Measurements from ENCODE around the gene NKPD1. TPM values are rescaled to one million over a fixed set of nuclear protein-coding genes. Genes with fewer than 3 reads are reported as not detected.
A peak's percentile ranks its signal among the peaks of the same experiment; 100 is the strongest.

Gene NKPD1
- total RNA-seq, 2 donors from 2014 or later, result not detected

GRCh38 chr19:45161738-45162607, 1.2 kb upstream of the NKPD1 start:
- no peaks in the 10 kb centered on the region for H3K36me3 ChIP-seq (replicated peaks in 1 of 2; ENCODE audit: insufficient read depth in 1 of 2, low read depth in 2 of 2)
- ATAC-seq (no peak), DNase-seq (peak in 3 of 4 donors; percentile 33 to 49 (median 37))
- H3K4me3 ChIP-seq, result no peak overlapping the region
- H3K27me3 ChIP-seq, result no peaks in the 10 kb centered on the region
- TF ChIP-seq CTCF (IDR thresholded peaks at IDR 0.05) (peak in 6 of 7 experiments; percentile 18 to 46 (median 34)), POLR2A (IDR thresholded peaks at IDR 0.05) (no peak)
- WGBS, 2 donors, result 40 to 73% methylated on average over 3 to 31 of the region's 32 CpGs
- H3K27ac ChIP-seq, result no peak overlapping the region
- peaks cover 15% of the 10 kb centered on the region for H3K4me1 ChIP-seq
- no peaks in the 10 kb centered on the region for H3K9me3 ChIP-seq
- intact Hi-C loops (cut with DNase I), result no loop called here

DNA sequence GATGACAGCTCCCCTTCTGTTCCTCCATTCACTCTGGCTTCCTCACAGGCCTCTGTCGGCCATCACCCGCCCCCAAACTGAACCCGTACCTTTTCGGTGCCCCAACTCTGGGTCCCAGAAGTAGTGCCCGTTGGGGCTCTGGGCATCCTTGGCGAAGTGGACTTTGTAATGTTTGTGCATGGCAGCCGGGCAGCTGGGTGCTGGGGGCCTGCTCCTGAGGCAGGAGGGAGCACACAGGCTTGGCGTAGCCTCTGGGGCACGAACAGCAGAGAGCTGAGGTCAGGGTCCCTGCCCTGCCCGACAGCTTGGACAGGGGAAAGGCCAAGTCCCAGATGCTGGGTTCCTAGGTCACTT, 834 bp downstream of the NKPD1 start:
- intact Hi-C loops (cut with DNase I), result no loop called here
- WGBS, 2 donors, result 70 to 71% methylated on average over 10 of the region's 10 CpGs
- no peaks in the 10 kb centered on the region for H3K9me3 ChIP-seq
- no peak overlapping the region for H3K27ac ChIP-seq
- no peak overlapping the region for H3K4me3 ChIP-seq
- H3K27me3 ChIP-seq, result no peaks in the 10 kb centered on the region
- DNase-seq, result no peak
- ATAC-seq, result no peak
- no peaks in the 10 kb centered on the region for H3K36me3 ChIP-seq (replicated peaks in 1 of 2; ENCODE audit: insufficient read depth in 1 of 2, low read depth in 2 of 2)
- TF ChIP-seq POLR2A (IDR thresholded peaks at IDR 0.05) (no peak), CTCF (IDR thresholded peaks at IDR 0.05) (no peak)
- peaks cover 15% of the 10 kb centered on the region for H3K4me1 ChIP-seq

DNA sequence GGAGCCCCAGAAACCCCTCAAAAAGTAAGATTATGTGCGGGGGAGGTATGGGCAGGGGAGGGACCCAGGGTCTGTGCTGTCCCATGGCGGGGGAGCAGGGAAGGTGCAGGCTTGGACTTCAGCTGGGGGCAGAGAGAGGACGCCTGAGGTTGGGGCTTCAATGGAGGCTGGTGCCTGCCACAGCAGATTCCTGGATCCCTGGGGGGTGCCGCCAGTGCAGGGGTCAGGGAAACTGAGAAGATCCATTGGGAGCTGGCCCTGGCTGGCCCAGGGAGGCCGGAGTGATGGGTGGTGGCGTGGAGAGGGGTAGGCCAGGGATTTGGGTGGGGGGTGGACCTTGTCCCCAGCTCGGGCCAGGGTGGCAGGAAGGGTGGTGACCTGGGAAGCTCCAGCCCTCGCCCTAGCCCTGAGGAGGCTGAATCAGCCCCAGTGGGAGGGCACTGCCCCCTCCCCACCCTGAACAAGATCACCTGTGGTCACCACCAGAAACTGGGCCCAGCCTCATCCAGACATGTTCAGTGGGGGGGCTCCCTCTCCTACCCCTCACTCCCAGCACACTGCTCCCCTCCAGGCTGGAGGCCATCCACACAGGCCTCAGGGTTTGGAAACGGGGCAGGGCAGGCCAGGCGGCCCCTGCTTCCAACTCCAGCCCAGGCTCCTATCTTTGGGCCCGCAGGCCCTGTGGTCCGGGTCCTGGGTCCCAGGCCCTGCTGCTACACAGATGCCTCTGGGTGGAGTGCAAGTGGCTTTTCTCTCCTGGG, 1.4 kb downstream of the NKPD1 start:
- H3K27ac ChIP-seq, result no peak overlapping the region
- H3K36me3 ChIP-seq (replicated peaks in 1 of 2; ENCODE audit: insufficient read depth in 1 of 2, low read depth in 2 of 2), result no peaks in the 10 kb centered on the region
- intact Hi-C loops (cut with DNase I), result no loop called here
- peaks cover 15% of the 10 kb centered on the region for H3K4me1 ChIP-seq
- no peaks in the 10 kb centered on the region for H3K9me3 ChIP-seq
- TF ChIP-seq CTCF (IDR thresholded peaks at IDR 0.05), result no peak
- TF ChIP-seq POLR2A (IDR thresholded peaks at IDR 0.05), result no peak
- 76 to 81% methylated on average over 11 of the region's 12 CpGs for WGBS, 2 donors
- H3K4me3 ChIP-seq, result no peak overlapping the region
- no peaks in the 10 kb centered on the region for H3K27me3 ChIP-seq
- DNase-seq (no peak), ATAC-seq (no peak)

DNA sequence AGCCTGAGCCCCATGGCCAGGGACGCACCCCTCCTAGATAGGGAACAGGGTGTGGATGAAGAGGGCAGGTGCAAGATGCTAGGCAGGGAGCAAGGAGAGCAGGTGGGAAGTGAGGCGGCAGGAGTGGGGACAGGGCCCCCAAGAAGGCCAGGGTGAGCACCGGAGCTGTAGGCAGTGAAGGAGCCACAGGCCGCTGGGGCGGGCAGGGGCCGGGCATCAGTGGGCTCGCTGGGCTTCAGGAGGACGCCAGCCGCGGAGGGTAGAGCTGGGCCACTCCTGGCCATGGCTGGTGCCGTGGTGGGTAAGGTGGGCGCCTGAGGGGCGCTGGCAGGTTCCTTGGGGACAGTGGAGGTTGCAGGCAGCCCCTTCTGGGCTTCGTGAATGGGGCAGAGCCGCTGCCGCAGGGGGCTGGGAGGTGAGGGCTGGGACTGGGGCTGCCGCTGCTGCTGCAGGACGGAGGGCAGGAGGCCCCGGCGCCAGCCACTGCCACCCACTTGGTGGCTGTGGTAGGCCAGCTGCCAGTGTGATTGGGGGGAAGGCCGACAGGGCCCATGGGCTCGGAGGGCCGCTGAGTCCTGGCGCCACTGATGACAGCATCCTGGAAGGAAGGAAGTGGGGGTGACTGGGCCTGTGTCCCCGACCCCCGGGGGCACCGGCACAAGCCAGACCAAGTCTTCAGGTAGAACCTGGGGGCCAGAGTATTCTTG, 2.1 kb downstream of the NKPD1 start:
- H3K27me3 ChIP-seq, result peaks cover 0 to 3% of the 10 kb centered on the region in 2 donors

More for the DNA sequence above, 2.1 kb downstream of the NKPD1 start:
- H3K36me3 ChIP-seq (replicated peaks in 1 of 2; ENCODE audit: insufficient read depth in 1 of 2, low read depth in 2 of 2), result no peaks in the 10 kb centered on the region
- 61% methylated on average over 8 to 27 of the region's 27 CpGs for WGBS, 2 donors
- TF ChIP-seq CTCF (IDR thresholded peaks at IDR 0.05), result no peak
- TF ChIP-seq POLR2A (IDR thresholded peaks at IDR 0.05), result no peak
- no peaks in the 10 kb centered on the region for H3K9me3 ChIP-seq
- H3K4me1 ChIP-seq, result peaks cover 20% of the 10 kb centered on the region
- intact Hi-C loops (cut with DNase I), result no loop called here
- ATAC-seq (no peak), DNase-seq (no peak)
- no peak overlapping the region for H3K27ac ChIP-seq
- H3K4me3 ChIP-seq, result no peak overlapping the region

All from body of pancreas (tissue), 4 donors.